Ovary (tissue), 9 donors: ENCODE data around the gene CRISPLD2. TPM values are rescaled to one million over a fixed set of nuclear protein-coding genes. Genes with fewer than 3 reads are reported as not detected.
"Not testable (repeated sequence)": the region's sequence is repeated elsewhere in the genome, so short reads cannot be mapped to it uniquely, and the experiment has no call there.

Experiments
- DNase-seq, 5 donors: peaks; one replicate each; pipeline ENCODE4 v3.0.0-alpha.2; 2019 to 2020
- H3K27ac ChIP-seq, 2 donors: fragments of 200-600 bp; one replicate each; pipeline versions ENCODE4 v1.5.1 to v1.8.0; 2019 to 2022
- H3K27me3 ChIP-seq: fragments of 200-600 bp; one replicate; pipeline ENCODE4 v1.8.0; 2022
- H3K36me3 ChIP-seq: fragments of 200-600 bp; sonication (generic); one replicate; pipeline ENCODE4 v1.5.1; 2019
- H3K4me1 ChIP-seq: one replicate; pipeline ENCODE4 v1.8.1; 2013; ENCODE audit warnings: mild to moderate bottlenecking, moderate library complexity; ENCODE audit not compliant: insufficient read depth
- H3K4me3 ChIP-seq: fragments of 200-600 bp; sonication (generic); one replicate; pipeline ENCODE4 v1.5.1; 2017
- H3K9me3 ChIP-seq, 2 donors: fragments of 200-600 bp in 1 of 2; sonication (generic) in 1 of 2; one replicate each; pipeline versions ENCODE4 v1.5.1 to v1.8.1; 2013 to 2019; ENCODE audit warnings: mild to moderate bottlenecking in 1 of 2, moderate library complexity in 1 of 2
- EP300 ChIP-seq: sonication (generic); formaldehyde crosslinking; IDR thresholded peaks from one replicate; pipeline ENCODE4 v1.6.1; 2017; ENCODE audit warnings: antibody characterized with exemption
- POLR2A ChIP-seq: fragments of 450-650 bp; IDR thresholded peaks from one replicate; pipeline ENCODE4 v1.6.1; 2017; ENCODE audit warnings: antibody characterized with exemption, mild to moderate bottlenecking, moderate library complexity
- whole genome bisulfite sequencing, 3 donors: extraction: QIAGEN DNeasy Blood & Tissue Kit in 1 of 3; methylation state at CpG; one replicate each; pipeline versions ENCODE4 v1.1.5 to v1.1.7; 2013 to 2017; 5-methylcytosine and 5-hydroxymethylcytosine counted together
- intact Hi-C, 4 donors: fragments of 100-400 bp; cut with DNase I; formaldehyde crosslinking; loops; one replicate each; pipeline versions ENCODE4 v1.11.0 to v1.15.1; 2022 to 2023
- polyA plus RNA-seq, 2 donors: library from polyadenylated mRNA; stranded (reverse); fragments of 200-250 nt in 1 of 2; fragments of 350-450 nt in 1 of 2; fragmentation: Illumina TruSeq in 1 of 2; extraction: RNeasy Lipid Tissue Mini Kit (QIAGEN cat#74804) in 1 of 2; gene quantifications; one replicate each; pipeline ENCODE4 v1.2.3, GENCODE V29; 2013 to 2014
- total RNA-seq, 7 donors: library from RNA; depleted of rRNA in 2 of 7; stranded (reverse); fragments of >200 nt in 2 of 7; fragmentation: NEBNext Ultra II Directional in 3 of 7; extraction: Animal tissue kit (Norgen Biotek cat#: 25700) in 3 of 7; gene quantifications; one replicate each; pipeline versions ENCODE4 v1.1.0 to v1.2.4, GENCODE V29; 2016 to 2023
- TF ChIP-seq, protein P1 (sequence below), 3 donors: fragments of 450-650 bp in 2 of 3; fragments of 200-600 bp in 1 of 3; IDR thresholded peaks; one replicate each; pipeline versions ENCODE4 v1.5.1 to v1.8.0; 2016 to 2022; ENCODE audit warnings: antibody characterized with exemption in 3 of 3, mild to moderate bottlenecking in 1 of 3
- donor health status: DM: no; HTN: no; CAD: no; lungs with moderate emphysema.
- donor health status: DM: no; HTN: no; CAD: no.
- donor health status: Bipolar disorder and iron deficiency.
- donor health status: DM: yes; HTN: yes; CAD: no.
- donor health status: DM: no; HTN: no; CAD: no.
- donor health status: DM: yes; HTN: yes; CAD: no.

Gene CRISPLD2
- total and polyA plus RNA-seq, 9 donors = 53.2 to 333 (median 111) TPM

DNA sequence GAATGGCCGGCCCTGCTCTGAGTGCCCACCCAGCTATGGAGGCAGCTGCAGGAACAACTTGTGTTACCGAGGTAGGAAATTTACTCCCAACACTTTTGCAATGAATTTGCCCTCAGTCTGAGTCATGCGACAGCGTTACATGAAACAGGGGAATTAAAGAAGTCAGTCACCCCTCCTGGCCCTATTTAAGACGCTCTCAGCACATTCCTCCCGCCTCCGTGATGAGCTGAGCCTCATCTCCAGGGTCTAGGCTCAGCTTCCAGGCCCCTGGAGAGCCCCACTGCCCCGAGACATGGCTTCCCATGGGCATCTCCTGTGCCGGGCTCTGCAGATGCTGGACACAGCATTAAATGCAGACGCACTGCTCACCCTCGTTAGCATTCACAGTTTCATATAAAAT lies 35.0 kb downstream of the CRISPLD2 start:
- intact Hi-C loops = no loop called here
- TF ChIP-seq, protein P1, sequence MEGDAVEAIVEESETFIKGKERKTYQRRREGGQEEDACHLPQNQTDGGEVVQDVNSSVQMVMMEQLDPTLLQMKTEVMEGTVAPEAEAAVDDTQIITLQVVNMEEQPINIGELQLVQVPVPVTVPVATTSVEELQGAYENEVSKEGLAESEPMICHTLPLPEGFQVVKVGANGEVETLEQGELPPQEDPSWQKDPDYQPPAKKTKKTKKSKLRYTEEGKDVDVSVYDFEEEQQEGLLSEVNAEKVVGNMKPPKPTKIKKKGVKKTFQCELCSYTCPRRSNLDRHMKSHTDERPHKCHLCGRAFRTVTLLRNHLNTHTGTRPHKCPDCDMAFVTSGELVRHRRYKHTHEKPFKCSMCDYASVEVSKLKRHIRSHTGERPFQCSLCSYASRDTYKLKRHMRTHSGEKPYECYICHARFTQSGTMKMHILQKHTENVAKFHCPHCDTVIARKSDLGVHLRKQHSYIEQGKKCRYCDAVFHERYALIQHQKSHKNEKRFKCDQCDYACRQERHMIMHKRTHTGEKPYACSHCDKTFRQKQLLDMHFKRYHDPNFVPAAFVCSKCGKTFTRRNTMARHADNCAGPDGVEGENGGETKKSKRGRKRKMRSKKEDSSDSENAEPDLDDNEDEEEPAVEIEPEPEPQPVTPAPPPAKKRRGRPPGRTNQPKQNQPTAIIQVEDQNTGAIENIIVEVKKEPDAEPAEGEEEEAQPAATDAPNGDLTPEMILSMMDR (IDR thresholded peaks at IDR 0.05) = no peak
- TF ChIP-seq POLR2A (no peak), EP300 (no peak)
- Histone ChIP-seq H3K27me3 (no peaks in the 10 kb centered on the region), H3K9me3 (peaks cover 0 to 3% of the 10 kb centered on the region in 2 donors), H3K27ac (no peak overlapping the region), H3K4me3 (no peak overlapping the region), H3K4me1 (no peaks in the 10 kb centered on the region), H3K36me3 (no peaks in the 10 kb centered on the region)
- 84 to 88% (median 87%) methylated on average over 11 of the region's 11 CpGs for WGBS, 3 donors
- no peak for DNase-seq

DNA sequence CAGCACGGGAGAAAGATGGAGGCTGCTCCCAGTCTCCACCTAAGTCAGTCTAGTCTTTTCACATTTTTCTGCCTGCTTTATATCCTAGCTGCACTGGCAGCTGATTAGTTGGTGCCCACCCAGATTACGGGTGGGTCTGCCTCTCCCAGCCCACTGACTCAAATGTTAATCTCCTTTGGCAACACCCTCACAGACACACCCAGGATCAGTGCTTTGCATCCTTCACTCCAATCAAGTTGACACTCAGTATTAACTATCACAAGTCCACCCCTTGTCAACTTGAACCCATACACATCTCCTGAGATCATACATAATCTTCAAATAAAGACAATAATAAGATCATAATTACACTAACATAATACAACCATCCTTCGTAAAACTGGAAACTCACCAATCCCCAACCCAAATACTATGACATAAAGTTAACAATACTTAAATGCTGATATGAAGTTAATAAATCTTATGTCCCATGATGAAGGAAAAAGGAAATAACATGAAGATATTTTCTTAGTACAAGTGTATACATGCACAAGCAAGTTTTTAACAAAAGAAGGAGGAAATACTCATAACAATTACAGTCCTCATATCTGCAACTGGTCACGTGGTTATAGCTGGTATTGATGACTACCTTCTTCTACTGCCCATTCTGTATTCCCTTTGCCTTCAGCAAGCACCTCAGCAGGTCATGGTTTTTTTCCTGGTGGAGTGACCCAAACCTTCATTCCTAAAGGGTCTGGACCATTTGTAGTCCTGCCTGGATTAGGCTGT lies 35.8 kb downstream of the CRISPLD2 start:
- intact Hi-C loops, H3K36me3 ChIP-seq: not testable (repeated sequence)
- 89 to 91% (median 89%) methylated on average over 4 of the region's 4 CpGs for WGBS, 3 donors

DNA sequence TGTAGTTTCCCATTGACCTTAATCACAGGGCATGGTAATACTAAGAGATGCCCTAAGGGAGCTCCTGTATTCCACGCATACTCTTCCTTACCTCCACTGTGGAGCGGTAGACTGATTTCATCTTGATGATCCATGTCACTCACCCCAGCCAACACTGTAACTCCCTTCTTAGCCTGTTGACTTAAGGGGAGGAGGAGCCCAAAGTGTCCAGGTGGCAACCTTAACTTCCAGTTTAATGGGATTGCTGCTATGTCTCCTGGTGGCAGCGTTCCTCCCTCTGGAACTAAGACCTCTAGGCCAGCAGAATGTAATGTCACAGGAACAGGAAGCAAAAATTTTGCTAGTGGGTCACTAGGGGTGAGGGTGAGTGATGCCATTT lies 36.4 kb downstream of the CRISPLD2 start:
- DNase-seq, H3K36me3 ChIP-seq, intact Hi-C loops, H3K4me1 ChIP-seq, H3K4me3 ChIP-seq, H3K27ac ChIP-seq, H3K9me3 ChIP-seq, H3K27me3 ChIP-seq: not testable (repeated sequence)
- WGBS, 3 donors = 94 to 96% (median 95%) methylated on average over 3 of the region's 3 CpGs

More for the DNA sequence above, 35.8 kb downstream of the CRISPLD2 start:
- H3K4me3 ChIP-seq, H3K27me3 ChIP-seq, H3K9me3 ChIP-seq, H3K4me1 ChIP-seq, H3K27ac ChIP-seq, DNase-seq: not testable (repeated sequence)

DNA sequence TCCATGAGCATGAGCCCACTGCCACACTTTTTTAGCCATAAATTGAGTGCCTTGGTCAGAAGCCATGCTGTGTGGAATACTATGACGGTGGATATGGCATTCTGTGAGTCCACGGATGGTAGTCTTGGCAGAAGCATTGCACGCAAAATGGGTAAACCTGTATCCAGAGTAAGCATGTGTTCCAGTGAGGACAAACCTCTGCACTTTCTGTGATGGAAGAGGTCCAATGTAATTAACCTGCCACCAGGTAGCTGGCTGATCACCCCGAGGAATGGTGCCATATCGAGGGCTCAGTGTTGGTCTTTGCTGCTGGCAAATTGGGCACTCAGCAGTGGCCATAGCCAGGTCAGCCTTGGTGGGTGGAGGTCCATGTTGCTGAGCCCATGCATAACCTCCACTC lies 37.0 kb downstream of the CRISPLD2 start:
- DNase-seq, intact Hi-C loops, H3K36me3 ChIP-seq, H3K4me3 ChIP-seq, H3K9me3 ChIP-seq, H3K27ac ChIP-seq, H3K4me1 ChIP-seq, H3K27me3 ChIP-seq: not testable (repeated sequence)
- 88 to 98% (median 92%) methylated on average over 5 of the region's 5 CpGs for WGBS, 3 donors

DNA sequence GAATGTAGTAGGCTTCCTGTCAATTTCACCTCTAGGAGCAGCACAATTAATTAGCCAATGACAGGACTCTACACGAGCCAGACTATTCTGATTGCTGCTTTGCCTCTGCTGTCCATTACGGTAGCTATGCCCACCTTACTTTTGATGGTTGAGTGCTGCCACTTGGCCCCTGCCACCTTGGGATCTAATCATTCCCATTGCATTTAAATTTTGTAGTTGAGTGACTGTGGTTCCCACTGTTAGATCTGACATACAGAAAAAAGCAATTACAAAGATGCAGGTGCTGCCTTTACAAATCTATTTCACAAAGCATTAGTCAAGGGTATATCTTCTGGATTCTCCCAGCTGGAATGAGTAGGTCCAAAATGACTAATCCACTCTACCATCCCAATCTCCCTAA lies 39.9 kb downstream of the CRISPLD2 start:
- intact Hi-C loops = no loop called here
- Histone ChIP-seq H3K4me3 (no peak overlapping the region), H3K27me3 (no peaks in the 10 kb centered on the region), H3K9me3 (peaks cover 0 to 3% of the 10 kb centered on the region in 2 donors), H3K27ac (no peak overlapping the region), H3K4me1 (no peaks in the 10 kb centered on the region), H3K36me3 (no peaks in the 10 kb centered on the region)
- no peak for DNase-seq
- 93 to 100% (median 98%) methylated on average over 2 of the region's 2 CpGs for WGBS, 3 donors
- TF ChIP-seq EP300 = no peak
- TF ChIP-seq, protein P1 (IDR thresholded peaks at IDR 0.05) = no peak
- no peak for TF ChIP-seq POLR2A

DNA sequence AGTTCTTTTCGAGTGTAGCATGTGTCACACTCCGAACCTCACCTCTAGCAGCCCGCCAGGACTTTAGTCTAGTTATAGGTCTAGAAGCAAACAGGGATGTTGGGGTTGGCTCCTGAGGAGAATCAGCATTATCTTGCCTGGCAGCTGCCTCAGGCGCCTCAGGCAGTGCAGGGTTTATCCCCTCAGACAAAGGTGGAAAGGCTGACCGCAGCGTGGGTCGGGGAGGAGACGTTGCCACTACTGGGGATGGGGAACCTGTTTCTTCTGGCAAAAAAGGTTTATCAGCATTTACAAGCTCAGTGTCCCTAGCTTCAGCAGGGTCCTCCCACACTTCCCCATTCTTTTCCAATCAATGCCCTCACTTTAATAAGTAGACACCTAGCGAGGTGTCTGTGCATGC lies 40.6 kb downstream of the CRISPLD2 start:
- Histone ChIP-seq H3K27me3 (no peaks in the 10 kb centered on the region), H3K4me1 (no peaks in the 10 kb centered on the region), H3K9me3 (peaks cover 0 to 3% of the 10 kb centered on the region in 2 donors), H3K27ac (no peak overlapping the region), H3K36me3 (no peaks in the 10 kb centered on the region), H3K4me3 (no peak overlapping the region)
- intact Hi-C loops = no loop called here
- no peak for DNase-seq
- TF ChIP-seq POLR2A = no peak
- no peak for TF ChIP-seq EP300
- TF ChIP-seq, protein P1 (IDR thresholded peaks at IDR 0.05) = no peak
- 95 to 99% (median 97%) methylated on average over 9 of the region's 9 CpGs for WGBS, 3 donors
